A549 (cell line): Measurements from ENCODE around the gene EFHD2.

ENCODE experiments used
- CBX8 ChIP-seq: fragments of 200-600 bp; sonication (generic); IDR thresholded peaks from 2 replicates; pipeline ENCODE4 v1.6.1; 2016
- EHF ChIP-seq: fragments of 250-450 bp; sonication (Bioruptor Pico); IDR thresholded peaks from 2 replicates; pipeline ENCODE4 v1.5.0; 2020; ENCODE audit warnings: mild to moderate bottlenecking
- FOXS1 ChIP-seq: fragments of 250-450 bp; sonication (Bioruptor Pico); IDR thresholded peaks from 2 replicates; pipeline ENCODE4 v1.5.0; 2020; ENCODE audit warnings: mild to moderate bottlenecking, moderate library complexity
- MAFK ChIP-seq: fragments of 450-650 bp; IDR thresholded peaks from 2 replicates; pipeline ENCODE4 v1.6.1; 2014; ENCODE audit not compliant: partially characterized antibody
- POLR2A ChIP-seq: IDR thresholded peaks from 2 replicates; pipeline ENCODE4 v1.6.1; 2012; ENCODE audit warnings: mild to moderate bottlenecking, low read length
- RFX5 ChIP-seq: fragments of 450-650 bp; IDR thresholded peaks from 2 replicates; pipeline ENCODE4 v1.7.1; 2014; ENCODE audit warnings: antibody characterized with exemption, mild to moderate bottlenecking, moderate library complexity
- ZFP36 ChIP-seq: fragments of 450-650 bp; IDR thresholded peaks from 2 replicates; pipeline ENCODE4 v1.6.1; 2014; ENCODE audit warnings: borderline replicate concordance; ENCODE audit not compliant: partially characterized antibody
- TF ChIP-seq, protein P1 (sequence below): IDR thresholded peaks from 2 replicates; pipeline ENCODE4 v1.6.1; 2012
- TF ChIP-seq, protein P2 (sequence below): IDR thresholded peaks from 2 replicates; pipeline ENCODE4 v1.6.1; 2012
- TF ChIP-seq, protein P3 (sequence below): fragments of 150-350 bp; IDR thresholded peaks from 2 replicates; pipeline ENCODE4 v1.6.1; 2014; ENCODE audit warnings: low read depth, mild to moderate bottlenecking, low read length
- TF ChIP-seq, protein P4 (sequence below): fragments of >200 bp; sonication (Bioruptor Twin); formaldehyde crosslinking; IDR thresholded peaks from 3 replicates; pipeline ENCODE4 v1.5.1; 2016

DNA sequence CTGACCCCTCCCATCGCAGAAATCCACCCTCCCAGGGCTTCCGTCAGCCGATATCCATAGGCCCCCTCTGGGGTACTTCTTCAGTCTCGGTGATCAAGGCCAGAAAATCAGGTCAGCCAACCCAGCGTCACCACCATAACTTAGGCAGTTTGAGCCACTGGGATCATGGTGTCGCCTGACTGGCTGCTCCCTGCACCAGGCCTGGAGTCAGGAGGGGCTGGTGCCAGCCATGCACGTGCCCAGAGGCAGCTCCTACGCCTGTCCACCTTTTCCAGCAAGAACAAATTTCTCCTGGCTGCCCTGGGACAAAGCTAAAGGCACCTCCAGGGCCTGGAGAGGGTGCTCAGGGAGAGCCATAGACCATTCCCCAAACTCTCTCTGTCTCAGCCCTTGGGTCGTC lies 23.8 kb downstream of the EFHD2 start:
- TF ChIP-seq, protein P1, sequence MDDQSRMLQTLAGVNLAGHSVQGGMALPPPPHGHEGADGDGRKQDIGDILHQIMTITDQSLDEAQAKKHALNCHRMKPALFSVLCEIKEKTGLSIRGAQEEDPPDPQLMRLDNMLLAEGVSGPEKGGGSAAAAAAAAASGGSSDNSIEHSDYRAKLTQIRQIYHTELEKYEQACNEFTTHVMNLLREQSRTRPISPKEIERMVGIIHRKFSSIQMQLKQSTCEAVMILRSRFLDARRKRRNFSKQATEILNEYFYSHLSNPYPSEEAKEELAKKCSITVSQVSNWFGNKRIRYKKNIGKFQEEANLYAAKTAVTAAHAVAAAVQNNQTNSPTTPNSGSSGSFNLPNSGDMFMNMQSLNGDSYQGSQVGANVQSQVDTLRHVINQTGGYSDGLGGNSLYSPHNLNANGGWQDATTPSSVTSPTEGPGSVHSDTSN = no peak; the same call in 1 of the 2 replicates
- TF ChIP-seq, protein P2, sequence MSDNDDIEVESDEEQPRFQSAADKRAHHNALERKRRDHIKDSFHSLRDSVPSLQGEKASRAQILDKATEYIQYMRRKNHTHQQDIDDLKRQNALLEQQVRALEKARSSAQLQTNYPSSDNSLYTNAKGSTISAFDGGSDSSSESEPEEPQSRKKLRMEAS = no peak
- no peak for TF ChIP-seq POLR2A
- TF ChIP-seq, protein P3, sequence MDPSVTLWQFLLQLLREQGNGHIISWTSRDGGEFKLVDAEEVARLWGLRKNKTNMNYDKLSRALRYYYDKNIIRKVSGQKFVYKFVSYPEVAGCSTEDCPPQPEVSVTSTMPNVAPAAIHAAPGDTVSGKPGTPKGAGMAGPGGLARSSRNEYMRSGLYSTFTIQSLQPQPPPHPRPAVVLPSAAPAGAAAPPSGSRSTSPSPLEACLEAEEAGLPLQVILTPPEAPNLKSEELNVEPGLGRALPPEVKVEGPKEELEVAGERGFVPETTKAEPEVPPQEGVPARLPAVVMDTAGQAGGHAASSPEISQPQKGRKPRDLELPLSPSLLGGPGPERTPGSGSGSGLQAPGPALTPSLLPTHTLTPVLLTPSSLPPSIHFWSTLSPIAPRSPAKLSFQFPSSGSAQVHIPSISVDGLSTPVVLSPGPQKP = no peak
- TF ChIP-seq, protein P4, sequence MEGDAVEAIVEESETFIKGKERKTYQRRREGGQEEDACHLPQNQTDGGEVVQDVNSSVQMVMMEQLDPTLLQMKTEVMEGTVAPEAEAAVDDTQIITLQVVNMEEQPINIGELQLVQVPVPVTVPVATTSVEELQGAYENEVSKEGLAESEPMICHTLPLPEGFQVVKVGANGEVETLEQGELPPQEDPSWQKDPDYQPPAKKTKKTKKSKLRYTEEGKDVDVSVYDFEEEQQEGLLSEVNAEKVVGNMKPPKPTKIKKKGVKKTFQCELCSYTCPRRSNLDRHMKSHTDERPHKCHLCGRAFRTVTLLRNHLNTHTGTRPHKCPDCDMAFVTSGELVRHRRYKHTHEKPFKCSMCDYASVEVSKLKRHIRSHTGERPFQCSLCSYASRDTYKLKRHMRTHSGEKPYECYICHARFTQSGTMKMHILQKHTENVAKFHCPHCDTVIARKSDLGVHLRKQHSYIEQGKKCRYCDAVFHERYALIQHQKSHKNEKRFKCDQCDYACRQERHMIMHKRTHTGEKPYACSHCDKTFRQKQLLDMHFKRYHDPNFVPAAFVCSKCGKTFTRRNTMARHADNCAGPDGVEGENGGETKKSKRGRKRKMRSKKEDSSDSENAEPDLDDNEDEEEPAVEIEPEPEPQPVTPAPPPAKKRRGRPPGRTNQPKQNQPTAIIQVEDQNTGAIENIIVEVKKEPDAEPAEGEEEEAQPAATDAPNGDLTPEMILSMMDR = no peak
- TF ChIP-seq MAFK = no peak
- no peak for TF ChIP-seq RFX5
- no peak for TF ChIP-seq CBX8
- no peak for TF ChIP-seq EHF (CRISPR knock-in tag)
- no peak for TF ChIP-seq FOXS1 (CRISPR knock-in tag)
- no peak for TF ChIP-seq ZFP36
